PC-9 (cell line): ENCODE data around the gene INSYN2A.

Source experiments
- EZH2 ChIP-seq: fragments of 200-600 bp; sonication (generic); IDR thresholded peaks from 2 replicates; pipeline ENCODE4 v1.8.0; 2017; ENCODE audit warnings: antibody characterized with exemption, low read depth
- TF ChIP-seq, protein P1 (sequence below): fragments of 200-600 bp; sonication (generic); conservative IDR thresholded peaks from 2 replicates; pipeline ENCODE4 v1.6.1; 2017; ENCODE audit warnings: mixed run types, antibody characterized with exemption, mild to moderate bottlenecking, moderate library complexity

DNA sequence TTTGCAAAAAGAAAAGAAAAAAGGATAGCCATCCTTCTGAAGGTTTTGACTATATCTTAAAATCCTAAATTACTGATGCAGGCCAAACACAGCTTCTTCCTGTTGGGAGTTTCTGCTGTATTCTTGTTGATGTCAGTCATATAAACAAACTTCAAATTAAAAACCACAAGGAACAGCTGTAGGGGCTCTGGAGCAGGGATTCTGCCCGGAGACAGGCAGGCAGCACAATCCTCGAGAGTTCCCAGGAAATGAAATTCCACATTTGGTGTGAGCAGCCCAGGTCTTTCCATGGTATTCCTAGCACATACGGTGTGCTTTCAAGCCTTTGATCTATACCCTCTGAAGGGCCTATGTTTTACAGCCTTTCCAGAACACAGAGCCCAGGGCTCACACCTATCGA, 43.2 kb downstream of the INSYN2A start:
- TF ChIP-seq, protein P1, sequence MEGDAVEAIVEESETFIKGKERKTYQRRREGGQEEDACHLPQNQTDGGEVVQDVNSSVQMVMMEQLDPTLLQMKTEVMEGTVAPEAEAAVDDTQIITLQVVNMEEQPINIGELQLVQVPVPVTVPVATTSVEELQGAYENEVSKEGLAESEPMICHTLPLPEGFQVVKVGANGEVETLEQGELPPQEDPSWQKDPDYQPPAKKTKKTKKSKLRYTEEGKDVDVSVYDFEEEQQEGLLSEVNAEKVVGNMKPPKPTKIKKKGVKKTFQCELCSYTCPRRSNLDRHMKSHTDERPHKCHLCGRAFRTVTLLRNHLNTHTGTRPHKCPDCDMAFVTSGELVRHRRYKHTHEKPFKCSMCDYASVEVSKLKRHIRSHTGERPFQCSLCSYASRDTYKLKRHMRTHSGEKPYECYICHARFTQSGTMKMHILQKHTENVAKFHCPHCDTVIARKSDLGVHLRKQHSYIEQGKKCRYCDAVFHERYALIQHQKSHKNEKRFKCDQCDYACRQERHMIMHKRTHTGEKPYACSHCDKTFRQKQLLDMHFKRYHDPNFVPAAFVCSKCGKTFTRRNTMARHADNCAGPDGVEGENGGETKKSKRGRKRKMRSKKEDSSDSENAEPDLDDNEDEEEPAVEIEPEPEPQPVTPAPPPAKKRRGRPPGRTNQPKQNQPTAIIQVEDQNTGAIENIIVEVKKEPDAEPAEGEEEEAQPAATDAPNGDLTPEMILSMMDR = no peak
- no peak for TF ChIP-seq EZH2
